Gastrocnemius medialis (tissue), 4 donors: Measurements from ENCODE around the gene SPRR5.

Experiments
- POLR2A ChIP-seq, 2 donors: fragments of 450-650 bp; IDR thresholded peaks; one replicate each; pipeline ENCODE4 v1.6.1; 2017; ENCODE audit warnings: antibody characterized with exemption in 2 of 2, mild to moderate bottlenecking in 2 of 2, moderate library complexity in 2 of 2
- TF ChIP-seq, protein P1 (sequence below), 5 experiments: fragments of 450-650 bp in 3 of 5; fragments of 200-600 bp in 2 of 5; sonication (generic) in 2 of 5; IDR thresholded peaks in 4 of 5; conservative IDR thresholded peaks in 1 of 5; 1 replicate in 4 of 5; 2 replicates in 1 of 5; pipeline ENCODE4 v1.5.1; 2016 to 2019; ENCODE audit warnings: antibody characterized with exemption in 5 of 5, mild to moderate bottlenecking in 3 of 5, moderate library complexity in 3 of 5

DNA sequence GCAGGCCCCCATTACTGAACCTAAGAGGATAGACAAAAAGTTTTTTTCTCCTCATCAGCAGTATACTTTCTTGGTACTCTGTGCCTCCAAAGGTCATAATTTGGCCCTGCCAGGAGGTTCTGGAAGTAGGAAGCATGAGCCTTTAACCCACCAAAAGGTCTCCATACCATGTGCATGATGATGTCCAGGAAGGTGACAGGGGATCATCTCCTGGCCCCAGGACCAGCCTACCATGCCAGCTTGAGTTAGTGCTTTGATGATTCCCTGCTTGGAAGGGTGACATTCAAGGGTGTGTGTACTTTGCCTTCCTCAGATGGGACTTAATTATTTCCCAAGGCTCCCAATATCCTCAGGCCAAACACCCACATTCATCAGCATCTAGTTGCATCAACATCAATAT, 30.6 kb downstream of the SPRR5 start:
- TF ChIP-seq, protein P1, sequence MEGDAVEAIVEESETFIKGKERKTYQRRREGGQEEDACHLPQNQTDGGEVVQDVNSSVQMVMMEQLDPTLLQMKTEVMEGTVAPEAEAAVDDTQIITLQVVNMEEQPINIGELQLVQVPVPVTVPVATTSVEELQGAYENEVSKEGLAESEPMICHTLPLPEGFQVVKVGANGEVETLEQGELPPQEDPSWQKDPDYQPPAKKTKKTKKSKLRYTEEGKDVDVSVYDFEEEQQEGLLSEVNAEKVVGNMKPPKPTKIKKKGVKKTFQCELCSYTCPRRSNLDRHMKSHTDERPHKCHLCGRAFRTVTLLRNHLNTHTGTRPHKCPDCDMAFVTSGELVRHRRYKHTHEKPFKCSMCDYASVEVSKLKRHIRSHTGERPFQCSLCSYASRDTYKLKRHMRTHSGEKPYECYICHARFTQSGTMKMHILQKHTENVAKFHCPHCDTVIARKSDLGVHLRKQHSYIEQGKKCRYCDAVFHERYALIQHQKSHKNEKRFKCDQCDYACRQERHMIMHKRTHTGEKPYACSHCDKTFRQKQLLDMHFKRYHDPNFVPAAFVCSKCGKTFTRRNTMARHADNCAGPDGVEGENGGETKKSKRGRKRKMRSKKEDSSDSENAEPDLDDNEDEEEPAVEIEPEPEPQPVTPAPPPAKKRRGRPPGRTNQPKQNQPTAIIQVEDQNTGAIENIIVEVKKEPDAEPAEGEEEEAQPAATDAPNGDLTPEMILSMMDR (IDR thresholded peaks at IDR 0.05 in 4 of 5, conservative IDR thresholded peaks at IDR 0.05 in 1 of 5): no peak
- TF ChIP-seq POLR2A (IDR thresholded peaks at IDR 0.05): no peak
